Upper lobe of left lung (tissue), 4 donors: ENCODE data around the gene ASTN2.

Experiments used
- CTCF ChIP-seq, 6 experiments: fragments of 450-650 bp in 4 of 6; fragments of 200-600 bp in 2 of 6; sonication (generic) in 2 of 6; IDR thresholded peaks; one replicate each; pipeline ENCODE4 v1.5.1; 2016 to 2019; ENCODE audit warnings: antibody characterized with exemption in 6 of 6
- POLR2A ChIP-seq, 4 donors: fragments of 450-650 bp; IDR thresholded peaks; one replicate each; pipeline ENCODE4 v1.5.1; 2016 to 2017; ENCODE audit warnings: antibody characterized with exemption in 4 of 4, mild to moderate bottlenecking in 2 of 4

- no peak for TF ChIP-seq CTCF (IDR thresholded peaks at IDR 0.05)
- no peak for TF ChIP-seq POLR2A (IDR thresholded peaks at IDR 0.05)
Observed at GRCh38 chr9:117315236-117315635, 99.6 kb downstream of the ASTN2 start.
